GM10266 (cell line): Measurements from ENCODE around the gene PRRT4.

Experiments used
- DNase-seq: peaks from one replicate; pipeline ENCODE4 v3.0.0; 2012; ENCODE audit errors: extremely low spot score
- CTCF ChIP-seq: IDR thresholded peaks from 2 replicates; pipeline ENCODE4 v1.5.1; 2012; ENCODE audit warnings: mild to moderate bottlenecking, low read depth; ENCODE audit not compliant: control insufficient read depth, insufficient read depth; ENCODE audit errors: missing control alignments

The PRRT4 gene

DNA sequence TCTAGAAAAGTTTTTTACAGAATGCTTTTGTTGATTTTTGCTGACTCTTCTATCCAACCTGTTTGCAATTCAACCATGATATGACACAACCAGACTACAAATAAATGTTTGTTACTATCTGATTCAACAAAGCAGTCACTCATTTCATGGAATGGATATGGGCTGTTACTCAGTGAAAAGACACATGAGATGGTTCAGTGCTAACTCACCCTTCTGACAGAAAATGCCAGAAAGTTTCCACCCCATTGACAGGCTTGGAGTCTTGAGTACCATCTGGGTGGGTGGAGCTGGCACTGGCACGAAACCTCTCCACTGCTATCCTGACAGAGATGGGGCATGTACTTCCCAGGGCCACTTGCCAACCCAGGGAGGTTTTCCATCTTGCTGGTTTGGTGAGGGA is 57.3 kb downstream of the PRRT4 start:
- no peak for TF ChIP-seq CTCF
- no peak for DNase-seq

GRCh38 chr7:128303643-128304042 is 57.8 kb downstream of the PRRT4 start:
- TF ChIP-seq CTCF: no peak
- DNase-seq: no peak

GRCh38 chr7:128303133-128303532 is 58.4 kb downstream of the PRRT4 start:
- no peak for DNase-seq
- TF ChIP-seq CTCF: no peak

- TF ChIP-seq CTCF: no peak
- DNase-seq: no peak
These were observed 59.4 kb downstream of the PRRT4 start for GRCh38 chr7:128302139-128302538.
